IMR-90 (cell line): ENCODE data around the gene ACOXL. TPM values are rescaled to one million over a fixed set of nuclear protein-coding genes. Genes with fewer than 3 reads are reported as not detected.

Experiments used
- ATAC-seq: fragments of 200-7000 bp; cut with Tn5 transposase; 2 replicates; pipeline ENCODE4 v1.9.1; 2020; ENCODE audit warnings: low read depth, mild to moderate bottlenecking, moderate library complexity
- BruUV-seq: library from RNA; stranded (reverse); fragments of 400-500 nt; replicated peaks from 2 replicates; lab custom pipeline; 2021; lab: Mats Ljungman, UMichigan
- CTCF ChIA-PET: fragments of 300-600 bp; formaldehyde crosslinking; extraction: SDS; loops from one replicate; lab custom pipeline; 2021; ENCODE audit warnings: antibody characterized with exemption; lab: Yijun Ruan, JAX
- POLR2A ChIA-PET: fragments of 300-600 bp; sonication (Branson Sonifier 250); formaldehyde crosslinking; loops from one replicate; lab custom pipeline; 2022; ENCODE audit warnings: antibody characterized with exemption; ENCODE audit not compliant: unreplicated experiment; lab: Charles Lee
- DNase-seq: peaks from one replicate; pipeline ENCODE4 v3.0.0; 2013
- H2AFZ ChIP-seq: replicated peaks from 2 replicates; pipeline ENCODE3; 2013; ENCODE audit warnings: low read length, mild to moderate bottlenecking; ENCODE audit not compliant: poor library complexity
- H2AK5ac ChIP-seq: 2 replicates; pipeline ENCODE4 v1.6.1; 2013; ENCODE audit warnings: low read depth, low read length, inconsistent platforms
- H2AK9ac ChIP-seq: replicated peaks from 2 replicates; pipeline ENCODE3; 2013; ENCODE audit warnings: mild to moderate bottlenecking, low read depth, low read length, moderate library complexity; ENCODE audit not compliant: poor library complexity
- H2BK120ac ChIP-seq: 2 replicates; pipeline ENCODE4 v1.6.1; 2013; ENCODE audit warnings: low read depth, low read length, inconsistent platforms
- H2BK15ac ChIP-seq: 3 replicates; pipeline ENCODE4 v1.6.1; 2013; ENCODE audit warnings: low read depth, low read length, inconsistent platforms
- H2BK20ac ChIP-seq: 2 replicates; pipeline ENCODE4 v1.6.1; 2013; ENCODE audit warnings: low read depth, mild to moderate bottlenecking, inconsistent platforms, low read length, moderate library complexity
- H2BK5ac ChIP-seq: 2 replicates; pipeline ENCODE4 v1.6.1; 2013; ENCODE audit warnings: mild to moderate bottlenecking, low read depth, low read length, inconsistent platforms; ENCODE audit not compliant: poor library complexity, severe bottlenecking
- H3K14ac ChIP-seq: replicated peaks from 2 replicates; pipeline ENCODE4 v1.6.1; 2013; ENCODE audit warnings: low read depth, low read length, inconsistent platforms
- H3K18ac ChIP-seq: 2 replicates; pipeline ENCODE4 v1.6.1; 2013; ENCODE audit warnings: low read depth, low read length, control low read depth
- H3K23ac ChIP-seq: 2 replicates; pipeline ENCODE4 v1.6.1; 2013; ENCODE audit warnings: low read depth, low read length, inconsistent platforms
- H3K27ac ChIP-seq: 2 replicates; pipeline ENCODE4 v1.5.1; 2013; ENCODE audit warnings: mild to moderate bottlenecking, control low read depth, low read length; ENCODE audit not compliant: insufficient read depth
- H3K27me3 ChIP-seq: 2 replicates; pipeline ENCODE4 v1.6.1; 2013; ENCODE audit warnings: low read length; ENCODE audit not compliant: control insufficient read depth, insufficient read depth
- H3K36me3 ChIP-seq: 2 replicates; pipeline ENCODE4 v1.6.1; 2013; ENCODE audit warnings: low read length, mixed read lengths; ENCODE audit not compliant: control insufficient read depth, insufficient read depth
- H3K4ac ChIP-seq: 2 replicates; pipeline ENCODE4 v1.6.1; 2013; ENCODE audit warnings: low read depth, low read length, inconsistent platforms
- H3K4me1 ChIP-seq: 2 replicates; pipeline ENCODE4 v1.6.1; 2013; ENCODE audit warnings: low read length, mixed read lengths; ENCODE audit not compliant: control insufficient read depth, insufficient read depth
- H3K4me2 ChIP-seq: 2 replicates; pipeline ENCODE4 v1.6.1; 2013; ENCODE audit warnings: low read depth, mild to moderate bottlenecking, control low read depth, low read length, moderate library complexity
- H3K4me3 ChIP-seq: 2 replicates; pipeline ENCODE4 v1.5.1; 2013; ENCODE audit warnings: low read depth, mild to moderate bottlenecking, control low read depth, low read length, moderate library complexity; ENCODE audit not compliant: insufficient read depth
- H3K56ac ChIP-seq: 2 replicates; pipeline ENCODE4 v1.6.1; 2013; ENCODE audit warnings: low read length, inconsistent platforms; ENCODE audit not compliant: insufficient read depth; ENCODE audit errors: extremely low read depth
- H3K79me1 ChIP-seq, 2 experiments: 2 replicates each; pipeline ENCODE4 v1.6.1; 2013; ENCODE audit warnings: low read length in 2 of 2, inconsistent platforms in 1 of 2, low read depth in 1 of 2
- H3K9ac ChIP-seq: 2 replicates; pipeline ENCODE4 v1.6.1; 2013; ENCODE audit warnings: low read depth, low read length, control low read depth
- H3K9me1 ChIP-seq: 2 replicates; pipeline ENCODE4 v1.6.1; 2013; ENCODE audit warnings: low read length, inconsistent platforms; ENCODE audit not compliant: insufficient read depth
- H3K9me3 ChIP-seq: 2 replicates; pipeline ENCODE4 v1.6.1; 2013; ENCODE audit warnings: low read length; ENCODE audit not compliant: control insufficient read depth, insufficient read depth
- H4K20me1 ChIP-seq: 2 replicates; pipeline ENCODE4 v1.6.1; 2013; ENCODE audit warnings: low read length, inconsistent platforms; ENCODE audit not compliant: insufficient read depth
- H4K5ac ChIP-seq: 2 replicates; pipeline ENCODE4 v1.6.1; 2013; ENCODE audit warnings: mild to moderate bottlenecking, low read depth, low read length, control low read depth
- H4K8ac ChIP-seq, 2 experiments: 2 replicates each; pipeline ENCODE4 v1.6.1; 2013; ENCODE audit warnings: low read depth in 2 of 2, low read length in 2 of 2, control low read depth in 1 of 2, inconsistent platforms in 1 of 2
- H4K91ac ChIP-seq: 2 replicates; pipeline ENCODE4 v1.6.1; 2013; ENCODE audit warnings: low read depth, low read length, inconsistent platforms; ENCODE audit not compliant: insufficient read depth
- BHLHE40 ChIP-seq: fragments of 150-350 bp; IDR thresholded peaks from 2 replicates; pipeline ENCODE4 v1.6.1; 2016; ENCODE audit warnings: mild to moderate bottlenecking, low read depth, low read length
- CEBPB ChIP-seq: IDR thresholded peaks from 2 replicates; pipeline ENCODE4 v1.6.1; 2012; ENCODE audit warnings: low read depth, low read length, improper control_type of control experiment
- CHD1 ChIP-seq: IDR thresholded peaks from 2 replicates; pipeline ENCODE4 v1.6.1; 2012; ENCODE audit warnings: low read depth, low read length, improper control_type of control experiment
- CTCF ChIP-seq: conservative IDR thresholded peaks from 2 replicates; pipeline ENCODE4 v1.5.1; 2012; ENCODE audit warnings: mild to moderate bottlenecking, low read depth, low read length, improper control_type of control experiment
- FOS ChIP-seq: fragments of 150-350 bp; IDR thresholded peaks from 2 replicates; pipeline ENCODE4 v1.6.1; 2016; ENCODE audit warnings: low read depth, low read length
- MAFK ChIP-seq: IDR thresholded peaks from 2 replicates; pipeline ENCODE4 v1.6.1; 2012; ENCODE audit warnings: low read depth, low read length, improper control_type of control experiment
- MXI1 ChIP-seq: IDR thresholded peaks from 2 replicates; pipeline ENCODE4 v1.6.1; 2012; ENCODE audit warnings: low read depth, mild to moderate bottlenecking, low read length, moderate library complexity, borderline replicate concordance
- NFE2L2 ChIP-seq: fragments of 150-350 bp; IDR thresholded peaks from 2 replicates; pipeline ENCODE4 v1.6.1; 2016; ENCODE audit warnings: low read depth, mild to moderate bottlenecking, low read length
- POLR2A ChIP-seq: IDR thresholded peaks from 2 replicates; pipeline ENCODE4 v1.6.1; 2012; ENCODE audit warnings: mild to moderate bottlenecking, low read depth, low read length
- RAD21 ChIP-seq: IDR thresholded peaks from 2 replicates; pipeline ENCODE4 v1.6.1; 2012; ENCODE audit warnings: low read length, improper control_type of control experiment
- RCOR1 ChIP-seq: IDR thresholded peaks from 2 replicates; pipeline ENCODE4 v1.6.1; 2012; ENCODE audit warnings: mild to moderate bottlenecking, low read length, improper control_type of control experiment; ENCODE audit not compliant: insufficient replicate concordance
- RFX5 ChIP-seq: IDR thresholded peaks from 2 replicates; pipeline ENCODE4 v1.8.0; 2012; ENCODE audit warnings: low read depth, mild to moderate bottlenecking, low read length, moderate library complexity
- USF2 ChIP-seq: fragments of 150-350 bp; IDR thresholded peaks from 2 replicates; pipeline ENCODE4 v1.6.1; 2017; ENCODE audit warnings: mild to moderate bottlenecking, antibody characterized with exemption, low read length, low read depth
- WGBS, 2 experiments: methylation state at CpG; one replicate each; pipeline versions ENCODE4 v1.1.5 to v1.1.7; 2013; ENCODE audit warnings: missing lambda C conversion rate in 2 of 2; ENCODE audit not compliant: insufficient read length in 1 of 2; ENCODE audit errors: extremely low coverage in 2 of 2; 5-methylcytosine and 5-hydroxymethylcytosine counted together
- dilution Hi-C: fragments of 300-500 bp; cut with HindIII; formaldehyde crosslinking; loops from one replicate; pipeline ENCODE4 v1.14.3; 2018; ENCODE audit warnings: low sequenced_read_pairs; ENCODE audit not compliant: unreplicated experiment
- in situ Hi-C: fragments of 300-500 bp; cut with MboI; formaldehyde crosslinking; loops from 3 replicates; pipeline ENCODE4 v1.14.3; 2019; ENCODE audit warnings: low sequenced_read_pairs, inconsistent platforms, mixed read lengths
- intact Hi-C: fragments of 100-400 bp; cut with micrococcal nuclease; formaldehyde crosslinking; loops from 2 replicates; pipeline ENCODE4 v1.10.0; 2022
- polyA plus RNA-seq, 3 experiments: library from polyadenylated mRNA; depleted of rRNA; stranded (reverse); fragments of >200 nt; gene quantifications; 2 replicates each; pipeline ENCODE4 v1.2.3, GENCODE V29; 2012; ENCODE audit warnings: low replicate concordance in 1 of 3
- total RNA-seq: library from RNA; depleted of rRNA; stranded (reverse); fragments of >200 nt; gene quantifications from 2 replicates; pipeline ENCODE4 v1.2.3, GENCODE V29; 2012
- TF ChIP-seq, protein P1 (sequence below): fragments of 150-350 bp; IDR thresholded peaks from 2 replicates; pipeline ENCODE4 v1.6.1; 2016; ENCODE audit warnings: low read depth, mild to moderate bottlenecking, low read length, moderate library complexity, borderline replicate concordance

Gene ACOXL
- total and polyA plus RNA-seq, 2 of the 4 experiments (the other 2 are of a cell fraction) = not detected

GRCh38 chr2:110941226-110941625, 208.9 kb downstream of the ACOXL start:
- Histone ChIP-seq H3K18ac (no peak overlapping the region), H3K27ac (no peak overlapping the region), H4K5ac (no peak overlapping the region), H3K4ac (no peak overlapping the region), H4K91ac (no peak overlapping the region), H3K4me1 (no peaks in the 10 kb centered on the region), H3K4me3 (no peak overlapping the region), H2BK5ac (no peak overlapping the region), H3K79me1 (no peaks in the 10 kb centered on the region), H3K9me3 (no peaks in the 10 kb centered on the region), H3K36me3 (no peaks in the 10 kb centered on the region), H3K27me3 (peaks cover 9% of the 10 kb centered on the region), H2BK120ac (no peak overlapping the region), H3K4me2 (no peak overlapping the region), H4K20me1 (no peaks in the 10 kb centered on the region), H2AK5ac (no peak overlapping the region), H2AK9ac (no peak overlapping the region), H2BK20ac (no peak overlapping the region), H4K8ac (no peak overlapping the region), H2AFZ (no peak overlapping the region), H3K9ac (no peak overlapping the region), H3K14ac (no peak overlapping the region), H3K23ac (no peak overlapping the region), H2BK15ac (no peak overlapping the region), H3K56ac (no peak overlapping the region), H3K9me1 (no peaks in the 10 kb centered on the region)
- in situ Hi-C loops = no loop called here
- ChIA-PET CTCF (no interaction called here), POLR2A (no interaction called here)
- WGBS, 2 experiments = no CpG with 5 or more reads among the region's 2 CpGs
- ATAC-seq (no peak), DNase-seq (no peak)
- intact Hi-C loops = no loop called here
- no TSS peak for BruUV-seq
- dilution Hi-C loops = no loop called here
- no peak for TF ChIP-seq CHD1
- TF ChIP-seq RFX5 = no peak
- TF ChIP-seq RCOR1 = no peak
- no peak for TF ChIP-seq NFE2L2
- no peak for TF ChIP-seq FOS
- TF ChIP-seq RAD21 = no peak
- TF ChIP-seq USF2 = no peak
- no peak for TF ChIP-seq BHLHE40
- no peak for TF ChIP-seq POLR2A
- no peak for TF ChIP-seq MAFK
- TF ChIP-seq, protein P1, sequence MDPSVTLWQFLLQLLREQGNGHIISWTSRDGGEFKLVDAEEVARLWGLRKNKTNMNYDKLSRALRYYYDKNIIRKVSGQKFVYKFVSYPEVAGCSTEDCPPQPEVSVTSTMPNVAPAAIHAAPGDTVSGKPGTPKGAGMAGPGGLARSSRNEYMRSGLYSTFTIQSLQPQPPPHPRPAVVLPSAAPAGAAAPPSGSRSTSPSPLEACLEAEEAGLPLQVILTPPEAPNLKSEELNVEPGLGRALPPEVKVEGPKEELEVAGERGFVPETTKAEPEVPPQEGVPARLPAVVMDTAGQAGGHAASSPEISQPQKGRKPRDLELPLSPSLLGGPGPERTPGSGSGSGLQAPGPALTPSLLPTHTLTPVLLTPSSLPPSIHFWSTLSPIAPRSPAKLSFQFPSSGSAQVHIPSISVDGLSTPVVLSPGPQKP = no peak
- no peak for TF ChIP-seq MXI1
- no peak for TF ChIP-seq CTCF
- TF ChIP-seq CEBPB = no peak
